ENCODE data around the gene SGCE. TPM values are rescaled to one million over a fixed set of nuclear protein-coding genes. Genes with fewer than 3 reads are reported as not detected.

SGCE gene
- total and polyA plus RNA-seq, 2 donors (not counting 1 experiment from before 2014, with no cell fraction given): 8.9 to 13.0 TPM

GRCh38 chr7:94650147-94651051, 5.5 kb downstream of the SGCE start:
- H3K9me3 Mint-ChIP-seq (ENCODE audit: insufficient read depth): no peaks in the 10 kb centered on the region
- Histone ChIP-seq H3K36me3 (replicated peaks in 1 of 2; ENCODE audit: control extremely low read depth in 1 of 2, control insufficient read depth in 1 of 2, extremely low read depth in 1 of 2, insufficient read depth in 2 of 2, low read length in 1 of 2) (no peaks in the 10 kb centered on the region), H3K4me2 (replicated peaks; ENCODE audit: low read depth, low read length, poor library complexity, severe bottlenecking) (no peak overlapping the region), H3K9ac (ENCODE audit: low read length) (no peak overlapping the region), H3K9me3 (ENCODE audit: control extremely low read depth in 1 of 3, control insufficient read depth in 2 of 3, insufficient read depth in 1 of 3, low read length in 2 of 3) (peaks cover 0 to 4% (median 0%) of the 10 kb centered on the region in 3 donors), H3K79me2 (ENCODE audit: control insufficient read depth, insufficient read depth, low read length) (peaks cover 6% of the 10 kb centered on the region), H3K4me1 (ENCODE audit: control insufficient read depth in 2 of 2, insufficient read depth in 2 of 2, low read length in 2 of 2) (peaks cover 10 to 11% of the 10 kb centered on the region in 2 donors), H3K4me3 (ENCODE audit: control extremely low read depth in 1 of 5, extremely low read depth in 1 of 5, insufficient read depth in 1 of 5, low read depth in 2 of 5, low read length in 4 of 5) (no peak overlapping the region), H4K20me1 (ENCODE audit: control insufficient read depth, insufficient read depth, low read length, poor library complexity, severe bottlenecking) (no peaks in the 10 kb centered on the region), H3K27ac (ENCODE audit: low read length in 2 of 2) (no peak overlapping the region), H3K27me3 (replicated peaks in 1 of 4; ENCODE audit: control extremely low read depth in 1 of 4, control insufficient read depth in 3 of 4, insufficient read depth in 4 of 4, low read length in 3 of 4) (peaks cover 0 to 28% (median 24%) of the 10 kb centered on the region in 4 experiments), H2AFZ (ENCODE audit: insufficient read depth, low read depth, low read length, poor library complexity, severe bottlenecking) (no peak overlapping the region)
- 100% methylated on average over 3 of the region's 4 CpGs for WGBS (ENCODE audit: insufficient coverage)
- intact Hi-C loops (cut with micrococcal nuclease): loop anchor here (5.0 kb wide), 1 partner anchor 33 kb away; no protein-coding TSS in a partner anchor
- CTCF ChIA-PET: no interaction called here
- POLR2A ChIA-PET: no interaction called here
- DNase-seq: no peak
- ATAC-seq (ENCODE audit: low read depth): no peak
- H3K4me1 Mint-ChIP-seq: peaks cover 9% of the 10 kb centered on the region
- TF ChIP-seq, protein P1, sequence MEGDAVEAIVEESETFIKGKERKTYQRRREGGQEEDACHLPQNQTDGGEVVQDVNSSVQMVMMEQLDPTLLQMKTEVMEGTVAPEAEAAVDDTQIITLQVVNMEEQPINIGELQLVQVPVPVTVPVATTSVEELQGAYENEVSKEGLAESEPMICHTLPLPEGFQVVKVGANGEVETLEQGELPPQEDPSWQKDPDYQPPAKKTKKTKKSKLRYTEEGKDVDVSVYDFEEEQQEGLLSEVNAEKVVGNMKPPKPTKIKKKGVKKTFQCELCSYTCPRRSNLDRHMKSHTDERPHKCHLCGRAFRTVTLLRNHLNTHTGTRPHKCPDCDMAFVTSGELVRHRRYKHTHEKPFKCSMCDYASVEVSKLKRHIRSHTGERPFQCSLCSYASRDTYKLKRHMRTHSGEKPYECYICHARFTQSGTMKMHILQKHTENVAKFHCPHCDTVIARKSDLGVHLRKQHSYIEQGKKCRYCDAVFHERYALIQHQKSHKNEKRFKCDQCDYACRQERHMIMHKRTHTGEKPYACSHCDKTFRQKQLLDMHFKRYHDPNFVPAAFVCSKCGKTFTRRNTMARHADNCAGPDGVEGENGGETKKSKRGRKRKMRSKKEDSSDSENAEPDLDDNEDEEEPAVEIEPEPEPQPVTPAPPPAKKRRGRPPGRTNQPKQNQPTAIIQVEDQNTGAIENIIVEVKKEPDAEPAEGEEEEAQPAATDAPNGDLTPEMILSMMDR (IDR thresholded peaks at IDR 0.05): no peak
- no peak for TF ChIP-seq EZH2 (IDR thresholded peaks at IDR 0.05; ENCODE audit: borderline replicate concordance, insufficient read depth, low read depth, low read length, poor library complexity, severe bottlenecking)
- no peak overlapping the region for H3K4me3 Mint-ChIP-seq
- H3K27ac Mint-ChIP-seq: no peak overlapping the region
- peaks cover 48% of the 10 kb centered on the region for H3K27me3 Mint-ChIP-seq

DNA sequence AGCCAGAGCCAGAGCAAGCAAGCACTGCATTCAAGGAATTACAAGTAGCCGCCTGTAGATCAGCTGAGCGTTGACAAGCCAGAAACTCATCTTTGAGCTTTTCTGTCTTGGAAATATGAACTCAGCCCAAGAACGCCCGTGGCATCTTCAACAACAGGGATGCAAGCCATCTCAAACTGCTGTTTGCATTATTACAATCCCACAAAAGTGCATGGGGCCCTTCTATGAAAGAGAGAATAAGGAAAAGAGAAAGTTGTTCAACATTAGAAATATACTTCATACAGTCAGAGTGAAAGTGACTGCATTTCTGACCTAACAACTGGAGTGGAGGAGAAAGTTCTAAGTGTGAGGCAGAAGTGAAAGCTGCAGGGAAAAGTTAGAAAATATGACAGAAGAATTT, 6.5 kb downstream of the SGCE start:
- POLR2A ChIA-PET: no interaction called here
- CTCF ChIA-PET: no interaction called here
- H3K27ac ChIP-seq (ENCODE audit: low read length in 2 of 2): no peak overlapping the region
- H3K9me3 ChIP-seq (ENCODE audit: control extremely low read depth in 1 of 3, control insufficient read depth in 2 of 3, insufficient read depth in 1 of 3, low read length in 2 of 3): no peaks in the 10 kb centered on the region
- no peaks in the 10 kb centered on the region for H3K4me1 Mint-ChIP-seq
- H3K27me3 Mint-ChIP-seq: peaks cover 45% of the 10 kb centered on the region
- no peak overlapping the region for H3K4me3 Mint-ChIP-seq
- no peak overlapping the region for H3K4me3 ChIP-seq (ENCODE audit: control extremely low read depth in 1 of 5, extremely low read depth in 1 of 5, insufficient read depth in 1 of 5, low read depth in 2 of 5, low read length in 4 of 5)
- H4K20me1 ChIP-seq (ENCODE audit: control insufficient read depth, insufficient read depth, low read length, poor library complexity, severe bottlenecking): no peaks in the 10 kb centered on the region
- H3K9ac ChIP-seq (ENCODE audit: low read length): no peak overlapping the region
- H3K4me1 ChIP-seq (ENCODE audit: control insufficient read depth in 2 of 2, insufficient read depth in 2 of 2, low read length in 2 of 2): peaks cover under 1 to 3% of the 10 kb centered on the region in 2 donors
- H3K9me3 Mint-ChIP-seq (ENCODE audit: insufficient read depth): no peaks in the 10 kb centered on the region
- no peak overlapping the region for H3K4me2 ChIP-seq (replicated peaks; ENCODE audit: low read depth, low read length, poor library complexity, severe bottlenecking)
- TF ChIP-seq, protein P1 (IDR thresholded peaks at IDR 0.05): no peak
- no peak for TF ChIP-seq EZH2 (IDR thresholded peaks at IDR 0.05; ENCODE audit: borderline replicate concordance, insufficient read depth, low read depth, low read length, poor library complexity, severe bottlenecking)
- WGBS (ENCODE audit: insufficient coverage): 78% methylated on average over 4 of the region's 4 CpGs
- intact Hi-C loops (cut with micrococcal nuclease): no loop called here
- H3K79me2 ChIP-seq (ENCODE audit: control insufficient read depth, insufficient read depth, low read length): peaks cover 8% of the 10 kb centered on the region
- no peak overlapping the region for H3K27ac Mint-ChIP-seq
- DNase-seq (no peak), ATAC-seq (ENCODE audit: low read depth) (no peak)
- no peaks in the 10 kb centered on the region for H3K36me3 ChIP-seq (replicated peaks in 1 of 2; ENCODE audit: control extremely low read depth in 1 of 2, control insufficient read depth in 1 of 2, extremely low read depth in 1 of 2, insufficient read depth in 2 of 2, low read length in 1 of 2)
- H2AFZ ChIP-seq (ENCODE audit: insufficient read depth, low read depth, low read length, poor library complexity, severe bottlenecking): no peak overlapping the region
- H3K27me3 ChIP-seq (replicated peaks in 1 of 4; ENCODE audit: control extremely low read depth in 1 of 4, control insufficient read depth in 3 of 4, insufficient read depth in 4 of 4, low read length in 3 of 4): peaks cover 0 to 28% (median 15%) of the 10 kb centered on the region in 4 experiments
